DOHH2 (cell line): ENCODE results near the gene MID1.

Source experiments
- H3F3A ChIP-seq: fragments of 200-600 bp; sonication (generic), shearing (Covaris generic); 2 replicates; pipeline ENCODE4 v1.6.0; 2016; ENCODE audit warnings: antibody characterized with exemption, mild to moderate bottlenecking; ENCODE audit not compliant: control insufficient read depth, insufficient read depth
- H3K27ac ChIP-seq: fragments of 200-600 bp; sonication (generic); 2 replicates; pipeline ENCODE4 v1.5.1; 2014; ENCODE audit warnings: low read depth, mild to moderate bottlenecking, low read length, moderate library complexity
- H3K27me3 ChIP-seq: fragments of 200-600 bp; sonication (generic); 2 replicates; pipeline ENCODE4 v1.6.1; 2014; ENCODE audit warnings: mild to moderate bottlenecking, low read length, mixed read lengths; ENCODE audit not compliant: control insufficient read depth
- H3K36me3 ChIP-seq: fragments of 200-600 bp; sonication (generic); 2 replicates; pipeline ENCODE4 v1.6.1; 2014; ENCODE audit warnings: mild to moderate bottlenecking, low read length, moderate library complexity, mixed read lengths; ENCODE audit not compliant: control insufficient read depth
- H3K4me1 ChIP-seq: fragments of 200-600 bp; sonication (generic); 2 replicates; pipeline ENCODE4 v1.6.1; 2014; ENCODE audit warnings: mild to moderate bottlenecking, low read length, mixed read lengths; ENCODE audit not compliant: control insufficient read depth
- H3K4me2 ChIP-seq: fragments of 200-600 bp; sonication (generic); 2 replicates; pipeline ENCODE4 v1.6.0; 2014; ENCODE audit warnings: mild to moderate bottlenecking, low read length, moderate library complexity
- H3K4me3 ChIP-seq: fragments of 200-600 bp; sonication (generic); 2 replicates; pipeline ENCODE4 v1.5.1; 2014; ENCODE audit warnings: mild to moderate bottlenecking, low read length, mixed read lengths
- H3K79me2 ChIP-seq: fragments of 200-600 bp; sonication (generic); 2 replicates; pipeline ENCODE4 v1.6.1; 2014; ENCODE audit warnings: mild to moderate bottlenecking, low read length, mixed read lengths; ENCODE audit not compliant: control insufficient read depth
- H3K9me2 ChIP-seq: fragments of 200-600 bp; sonication (generic); replicated peaks from 2 replicates; pipeline ENCODE4 v1.6.1; 2014; ENCODE audit warnings: mild to moderate bottlenecking, low read length, mixed read lengths; ENCODE audit not compliant: control insufficient read depth
- H3K9me3 ChIP-seq: fragments of 200-600 bp; sonication (generic); 2 replicates; pipeline ENCODE4 v1.6.1; 2014; ENCODE audit warnings: antibody characterized with exemption, low read length, mixed read lengths; ENCODE audit not compliant: control insufficient read depth, insufficient read depth
- H4K20me1 ChIP-seq: fragments of 200-600 bp; sonication (generic); 2 replicates; pipeline ENCODE4 v1.6.0; 2014; ENCODE audit warnings: low read depth, mild to moderate bottlenecking, antibody characterized with exemption, low read length, moderate library complexity; ENCODE audit not compliant: control insufficient read depth, insufficient read depth
- CTCF ChIP-seq: fragments of 200-600 bp; sonication (generic); IDR thresholded peaks from one replicate; pipeline ENCODE4 v1.5.1; 2014; ENCODE audit warnings: antibody characterized with exemption, mild to moderate bottlenecking, low read depth, low read length; ENCODE audit not compliant: poor library complexity, severe bottlenecking
- EZH2phosphoT487 ChIP-seq: fragments of 200-600 bp; sonication (generic); IDR thresholded peaks from 2 replicates; pipeline ENCODE4 v1.6.1; 2017; ENCODE audit warnings: borderline replicate concordance, mild to moderate bottlenecking, antibody characterized with exemption, low read length, moderate library complexity, mixed read lengths

The MID1 gene

GRCh38 chrX:10665681-10666080 is 45.3 kb upstream of the MID1 start:
- H3K9me3 ChIP-seq, result no peaks in the 10 kb centered on the region

GRCh38 chrX:10660171-10660570 is 39.8 kb upstream of the MID1 start:
- H3K27me3 ChIP-seq, result no peaks in the 10 kb centered on the region
- no peaks in the 10 kb centered on the region for H3K36me3 ChIP-seq
- no peaks in the 10 kb centered on the region for H3F3A ChIP-seq
- no peak overlapping the region for H3K4me2 ChIP-seq
- H3K79me2 ChIP-seq, result no peaks in the 10 kb centered on the region
- no peaks in the 10 kb centered on the region for H3K4me1 ChIP-seq
- H3K27ac ChIP-seq, result no peak overlapping the region
- no peak overlapping the region for H3K4me3 ChIP-seq
- H3K9me3 ChIP-seq, result no peaks in the 10 kb centered on the region
- H4K20me1 ChIP-seq, result no peaks in the 10 kb centered on the region
- no peak for TF ChIP-seq CTCF
- no peak for TF ChIP-seq EZH2phosphoT487
- H3K9me2 ChIP-seq, result no peaks in the 10 kb centered on the region

More at GRCh38 chrX:10665681-10666080, 45.3 kb upstream of the MID1 start:
- no peaks in the 10 kb centered on the region for H4K20me1 ChIP-seq
- H3K4me2 ChIP-seq, result no peak overlapping the region
- no peaks in the 10 kb centered on the region for H3K4me1 ChIP-seq
- TF ChIP-seq CTCF (no peak), EZH2phosphoT487 (no peak)
- H3F3A ChIP-seq, result no peaks in the 10 kb centered on the region
- H3K9me2 ChIP-seq, result no peaks in the 10 kb centered on the region
- no peaks in the 10 kb centered on the region for H3K79me2 ChIP-seq
- H3K27ac ChIP-seq, result no peak overlapping the region
- no peak overlapping the region for H3K4me3 ChIP-seq
- H3K36me3 ChIP-seq, result no peaks in the 10 kb centered on the region
- no peaks in the 10 kb centered on the region for H3K27me3 ChIP-seq

GRCh38 chrX:10656214-10656613 is 35.8 kb upstream of the MID1 start:
- TF ChIP-seq EZH2phosphoT487 (no peak), CTCF (no peak)
- Histone ChIP-seq H3K79me2 (no peaks in the 10 kb centered on the region), H3K4me1 (no peaks in the 10 kb centered on the region), H4K20me1 (no peaks in the 10 kb centered on the region), H3K27ac (no peak overlapping the region), H3K27me3 (no peaks in the 10 kb centered on the region), H3K9me2 (no peaks in the 10 kb centered on the region), H3F3A (no peaks in the 10 kb centered on the region), H3K36me3 (no peaks in the 10 kb centered on the region), H3K4me3 (no peak overlapping the region), H3K9me3 (no peaks in the 10 kb centered on the region), H3K4me2 (no peak overlapping the region)

- Histone ChIP-seq H3K9me3 (no peaks in the 10 kb centered on the region), H3K27ac (no peak overlapping the region), H4K20me1 (no peaks in the 10 kb centered on the region), H3K4me3 (no peak overlapping the region), H3K4me1 (no peaks in the 10 kb centered on the region), H3K36me3 (no peaks in the 10 kb centered on the region), H3F3A (no peaks in the 10 kb centered on the region), H3K27me3 (no peaks in the 10 kb centered on the region), H3K4me2 (no peak overlapping the region), H3K79me2 (no peaks in the 10 kb centered on the region), H3K9me2 (no peaks in the 10 kb centered on the region)
- TF ChIP-seq CTCF (no peak), EZH2phosphoT487 (no peak)
Observed at GRCh38 chrX:10654960-10655359, 34.6 kb upstream of the MID1 start.
